Measurements from ENCODE around the gene BAHCC1.

The BAHCC1 gene

DNA sequence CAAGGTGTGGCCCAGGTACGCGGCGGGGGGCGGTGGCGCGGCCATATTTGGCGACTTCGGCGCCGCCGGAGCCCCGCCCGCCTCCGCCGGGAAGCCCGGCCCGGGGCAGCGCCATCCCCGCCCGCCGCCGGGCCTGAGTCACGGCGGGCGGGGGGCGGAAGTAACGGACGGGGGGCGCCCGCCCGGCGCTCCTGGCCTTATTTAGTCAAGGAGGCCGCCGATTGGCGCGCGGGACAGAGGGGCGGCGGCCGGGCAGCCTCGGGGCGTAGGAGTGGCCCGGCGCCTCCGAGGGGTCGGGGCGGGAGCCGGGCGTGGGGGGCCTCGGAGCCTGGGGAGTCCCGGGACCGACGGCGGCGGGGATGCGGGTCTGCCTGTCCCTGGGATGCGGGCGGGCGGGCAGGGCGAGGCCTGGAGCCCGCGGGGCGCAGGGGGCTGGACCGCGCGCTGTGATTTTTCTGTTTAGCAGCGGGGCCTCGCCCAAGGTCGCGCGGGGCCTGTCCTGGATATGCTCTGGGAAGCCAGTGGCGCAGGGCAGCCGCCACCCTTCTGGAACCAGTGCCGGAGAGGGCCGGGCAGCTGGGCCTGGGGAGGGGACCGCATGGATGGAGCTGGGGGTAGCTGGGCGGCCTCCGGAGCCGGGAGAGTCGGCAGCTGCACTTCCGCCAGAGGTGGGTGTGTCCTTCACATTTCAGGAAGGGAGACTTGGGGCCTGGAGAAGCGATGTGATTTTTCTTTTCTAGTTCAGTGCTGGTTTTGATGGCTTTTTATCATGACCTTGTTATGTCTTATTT is 119.7 kb downstream of the BAHCC1 start:
- DNase-seq (ENCODE audit: low read depth) = peak; percentile 61

DNA sequence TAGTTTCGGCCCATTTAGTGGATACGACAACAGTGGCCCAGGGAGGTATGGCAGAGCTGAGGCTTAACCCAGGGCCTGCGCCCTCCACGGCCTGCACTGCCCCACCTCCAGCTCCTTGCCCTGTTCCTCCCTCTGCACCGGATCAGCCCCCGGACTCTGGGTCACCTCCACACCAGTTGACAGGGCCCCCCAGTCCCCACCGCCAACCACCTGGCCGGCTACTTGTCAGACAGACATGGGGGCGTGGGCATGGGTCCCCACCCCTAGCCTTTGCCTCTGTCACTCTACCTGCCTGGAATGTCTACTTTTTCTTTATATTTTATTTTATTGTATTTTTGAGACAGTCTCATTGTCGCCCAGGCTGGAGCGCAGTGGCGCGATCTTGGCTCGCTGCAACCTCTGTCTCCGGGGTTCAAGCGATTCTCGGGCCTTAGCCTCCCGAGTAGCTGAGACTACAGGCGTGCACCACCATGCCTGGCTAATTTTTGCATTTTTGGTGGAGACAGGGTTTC is 120.3 kb downstream of the BAHCC1 start:
- DNase-seq (ENCODE audit: low read depth) = no peak

All from stimulated activated CD8-positive, alpha-beta memory T cell treated with anti-CD3 and anti-CD28 coated beads, Interleukin-12 subunit alpha, Interleukin-12 subunit beta, amount 100 ng/mL, for 1 hour (primary cell).